HG03097 (cell line): Measurements from ENCODE around the gene LHCGR.
A peak's percentile ranks its signal among the peaks of the same experiment; 100 is the strongest.
"Not testable (repeated sequence)": the region's sequence is repeated elsewhere in the genome, so short reads cannot be mapped to it uniquely, and the experiment has no call there.

Experiments used
- ATAC-seq: cut with Tn5 transposase; IDR thresholded peaks from one replicate; pipeline ENCODE4 v1.9.1; 2021; ENCODE audit not compliant: unreplicated experiment, low FRiP score

LHCGR gene

DNA sequence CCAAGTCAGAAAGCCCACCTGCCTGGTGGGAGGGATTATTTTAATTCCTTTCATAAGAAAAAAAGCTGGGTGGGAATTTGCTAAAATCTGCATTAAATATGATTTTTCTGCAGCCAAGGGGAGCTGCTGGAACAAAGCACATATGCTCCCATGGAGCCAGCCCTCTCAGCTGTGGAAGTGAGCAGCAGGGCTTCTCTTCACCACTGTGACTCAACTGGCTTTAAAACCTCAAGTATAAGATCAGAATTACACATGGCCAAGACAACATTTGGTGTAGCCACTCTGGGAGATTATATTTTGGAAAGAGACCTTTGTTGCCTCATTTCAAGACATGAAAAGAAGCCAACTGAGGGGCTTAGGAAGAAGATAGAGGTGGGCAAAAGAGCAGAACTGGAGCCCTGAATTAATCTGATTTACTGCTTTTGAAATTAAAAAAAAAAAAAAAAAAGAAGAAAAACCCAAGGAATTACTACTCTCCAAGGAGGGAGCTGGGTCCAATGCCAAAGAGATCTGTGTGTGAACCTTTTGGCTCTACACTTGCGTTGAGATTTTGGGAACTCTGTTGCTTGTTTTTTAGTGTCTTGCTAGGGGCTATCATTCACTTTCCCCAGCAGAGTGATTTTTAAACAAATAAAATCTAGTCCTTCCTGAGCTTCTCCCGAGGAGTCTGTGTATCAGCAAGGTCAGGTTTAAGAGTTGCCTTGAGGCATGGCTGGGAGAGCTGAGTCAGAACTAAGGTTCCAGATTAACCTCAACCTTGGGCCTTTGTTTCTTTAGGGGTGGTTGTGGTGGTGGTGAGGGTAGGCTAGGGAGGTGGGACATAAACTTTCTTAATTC lies 6.0 kb downstream of the LHCGR start:
- peak; percentile 25 for ATAC-seq

DNA sequence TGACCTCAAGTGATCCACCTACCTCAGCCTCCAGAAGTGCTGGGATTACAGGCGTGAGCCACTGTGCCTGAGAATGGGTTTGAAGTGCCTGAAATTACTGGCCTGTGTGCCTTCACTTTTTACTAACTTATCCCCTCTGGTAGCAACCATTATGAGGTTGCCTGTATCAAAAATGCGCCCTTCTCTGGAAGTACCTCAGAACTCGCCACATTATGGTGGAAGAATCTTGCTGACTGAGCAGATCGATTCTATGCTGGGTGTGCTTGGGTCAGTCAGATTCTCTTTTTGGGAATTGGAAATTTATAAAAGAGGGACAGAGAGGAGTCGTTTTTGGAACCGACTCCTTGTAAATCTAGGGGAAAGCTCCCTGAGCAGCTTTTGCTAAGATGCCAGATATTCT lies 8.2 kb downstream of the LHCGR start:
- no peak for ATAC-seq

DNA sequence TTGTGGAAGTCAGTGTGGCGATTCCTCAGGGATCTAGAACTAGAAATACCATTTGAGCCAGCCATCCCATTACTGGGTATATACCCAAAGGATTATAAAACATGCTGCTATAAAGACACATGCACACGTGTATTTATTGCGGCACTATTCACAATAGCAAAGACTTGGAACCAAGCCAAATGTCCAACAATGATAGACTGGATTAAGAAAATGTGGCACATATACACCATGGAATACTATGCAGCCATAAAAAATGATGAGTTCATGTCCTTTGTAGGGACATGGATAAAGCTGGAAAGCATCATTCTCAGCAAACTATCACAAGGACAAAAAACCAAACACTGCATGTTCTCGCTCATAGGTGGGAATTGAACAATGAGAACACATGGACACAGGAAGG lies 16.3 kb downstream of the LHCGR start:
- ATAC-seq: not testable (repeated sequence)

DNA sequence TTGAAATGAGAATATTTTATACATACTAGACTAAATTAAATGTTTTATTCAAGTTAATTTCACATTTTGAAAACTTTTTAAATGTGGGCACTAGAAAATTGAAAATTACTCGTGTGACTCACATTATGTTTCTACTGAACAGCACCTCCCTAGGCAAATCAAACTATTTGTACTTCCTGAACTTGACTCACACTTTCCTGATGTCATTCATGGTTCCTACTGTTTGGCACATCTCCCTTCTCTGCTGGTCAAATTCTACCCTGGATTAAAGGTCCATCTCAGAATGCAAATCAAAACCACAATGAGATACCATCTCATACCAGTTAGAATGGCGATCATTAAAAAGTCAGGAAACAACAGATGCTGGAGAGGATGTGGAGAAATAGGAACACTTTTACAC lies 16.7 kb downstream of the LHCGR start:
- ATAC-seq: no peak

DNA sequence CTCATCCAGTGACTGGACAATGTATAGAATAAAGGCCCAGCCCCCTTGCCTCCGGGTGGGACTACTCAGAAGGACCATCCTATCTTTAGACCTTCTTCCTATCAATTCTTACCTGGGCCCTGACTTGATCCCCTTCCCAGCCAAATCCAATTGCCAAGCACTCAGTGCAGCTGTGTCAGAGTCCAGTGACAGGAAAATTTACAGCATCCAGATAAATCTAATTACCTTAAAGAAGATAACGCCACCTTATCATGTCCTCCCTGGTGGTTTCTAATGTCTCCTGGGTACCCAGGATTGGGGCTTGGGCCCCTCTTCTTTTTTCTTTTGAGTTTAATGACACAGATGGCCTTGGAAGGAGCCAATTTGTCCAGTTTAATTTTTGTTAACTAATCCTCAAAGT lies 19.3 kb downstream of the LHCGR start:
- no peak for ATAC-seq

DNA sequence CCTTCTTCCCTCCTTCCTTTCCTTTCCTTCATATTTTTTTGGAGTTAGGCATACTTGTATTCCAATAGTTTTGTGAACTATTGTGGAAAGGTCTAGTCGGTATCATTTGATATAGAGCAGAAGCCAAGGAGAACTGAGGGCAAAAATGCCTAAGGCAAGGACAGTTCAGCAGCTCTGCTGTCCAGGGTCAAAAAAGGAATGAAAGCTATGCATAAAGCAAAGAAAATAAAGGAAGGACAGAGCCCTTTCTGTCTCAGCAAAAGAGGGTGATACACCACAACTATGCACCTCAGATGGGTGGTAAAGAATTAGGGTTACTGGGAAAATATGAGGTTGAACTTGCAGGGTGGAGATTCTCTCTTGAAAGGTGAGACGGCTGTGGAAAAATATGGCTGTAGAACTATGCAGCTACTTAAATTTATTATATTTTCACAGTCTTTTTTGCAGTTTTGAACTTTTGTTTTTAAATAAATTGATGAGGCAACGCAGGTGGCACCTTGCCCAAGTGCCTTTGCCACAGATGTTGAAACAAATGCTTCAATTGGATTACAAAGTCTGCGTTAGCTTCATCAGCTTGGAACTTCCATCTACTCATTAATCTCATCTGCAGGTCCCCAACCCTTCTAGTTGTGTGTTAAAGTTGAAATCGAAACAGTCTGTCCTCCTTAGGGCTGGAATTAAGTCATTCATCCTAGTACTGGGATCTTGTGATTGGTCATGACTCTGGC lies 20.8 kb downstream of the LHCGR start:
- ATAC-seq: no peak

DNA sequence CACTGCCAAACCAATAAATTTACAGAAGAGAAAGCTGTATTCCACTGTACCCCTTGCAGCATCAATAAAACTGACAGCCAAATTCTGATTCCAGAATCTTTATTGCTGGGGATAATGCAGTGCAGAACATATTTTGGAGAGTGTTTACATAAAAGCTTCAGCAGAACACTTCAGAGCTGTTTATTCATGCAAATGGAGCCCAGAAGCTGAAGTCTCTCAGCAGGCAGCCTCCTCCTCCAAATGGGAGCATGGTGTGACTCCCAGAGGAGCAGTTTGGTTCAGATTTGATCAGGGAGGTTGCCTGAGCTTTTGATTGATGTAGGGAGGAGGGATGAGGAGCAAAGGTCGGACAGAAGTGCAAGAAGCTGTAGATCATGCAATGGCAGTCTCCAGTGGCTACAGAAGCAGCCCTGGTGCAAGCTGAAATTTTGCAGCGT lies 22.4 kb downstream of the LHCGR start:
- no peak for ATAC-seq

DNA sequence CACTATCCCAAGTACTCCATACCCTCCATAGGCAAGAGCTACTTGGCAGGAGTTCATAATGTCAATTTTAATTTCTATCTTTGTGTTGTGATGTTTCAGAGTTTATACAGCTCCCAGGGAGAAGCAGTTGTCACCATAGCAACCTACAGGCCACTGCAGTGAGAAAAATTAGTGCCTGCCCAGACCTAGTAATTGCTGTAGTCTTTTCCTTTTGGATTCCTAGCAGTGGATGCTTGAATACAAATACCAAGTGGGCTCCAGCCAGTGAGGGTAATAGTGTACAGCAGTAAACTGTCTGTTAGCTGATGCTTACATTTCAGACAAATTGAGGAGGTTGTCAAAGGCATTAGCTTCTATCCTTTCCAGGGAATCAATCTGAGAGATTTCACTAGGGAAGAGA lies 26.7 kb downstream of the LHCGR start:
- no peak for ATAC-seq

DNA sequence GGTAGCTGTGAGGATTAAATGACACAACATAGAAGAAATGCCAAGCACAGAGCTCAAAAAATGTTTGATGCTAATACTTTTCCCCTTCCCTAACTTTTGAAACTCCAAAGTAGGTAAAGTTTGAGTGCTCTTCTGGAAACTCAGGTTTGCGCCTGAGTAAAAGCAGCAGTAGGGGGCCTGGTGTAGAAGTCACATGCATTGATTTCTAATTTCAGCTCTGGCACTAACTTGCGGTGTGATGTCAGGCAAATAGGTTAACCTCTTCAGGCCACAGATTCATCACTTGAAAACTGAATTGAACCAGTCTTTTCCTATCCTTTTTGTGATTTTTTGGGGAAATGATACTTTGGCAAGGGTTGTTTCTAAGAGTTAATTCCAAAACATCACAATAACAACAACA lies 27.2 kb downstream of the LHCGR start:
- ATAC-seq: no peak

DNA sequence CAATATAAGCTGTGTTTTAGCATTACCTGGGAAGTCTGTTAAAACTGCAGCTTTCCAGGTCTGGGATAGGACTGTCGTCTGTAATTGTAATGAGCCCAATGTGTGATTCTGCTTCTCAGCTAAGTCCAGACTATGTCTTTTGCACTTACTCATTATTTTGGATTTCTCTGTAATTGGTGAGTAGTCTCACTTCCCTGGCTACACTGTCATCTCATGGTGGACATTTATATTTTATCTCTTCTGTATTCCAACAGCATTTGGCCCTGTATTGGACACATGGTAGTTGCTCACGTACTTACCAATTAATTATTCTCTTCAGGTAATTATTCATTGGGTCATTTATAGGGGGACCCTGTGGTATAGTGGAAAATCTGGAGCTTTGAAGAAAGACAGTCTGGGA lies 28.0 kb downstream of the LHCGR start:
- ATAC-seq: no peak

DNA sequence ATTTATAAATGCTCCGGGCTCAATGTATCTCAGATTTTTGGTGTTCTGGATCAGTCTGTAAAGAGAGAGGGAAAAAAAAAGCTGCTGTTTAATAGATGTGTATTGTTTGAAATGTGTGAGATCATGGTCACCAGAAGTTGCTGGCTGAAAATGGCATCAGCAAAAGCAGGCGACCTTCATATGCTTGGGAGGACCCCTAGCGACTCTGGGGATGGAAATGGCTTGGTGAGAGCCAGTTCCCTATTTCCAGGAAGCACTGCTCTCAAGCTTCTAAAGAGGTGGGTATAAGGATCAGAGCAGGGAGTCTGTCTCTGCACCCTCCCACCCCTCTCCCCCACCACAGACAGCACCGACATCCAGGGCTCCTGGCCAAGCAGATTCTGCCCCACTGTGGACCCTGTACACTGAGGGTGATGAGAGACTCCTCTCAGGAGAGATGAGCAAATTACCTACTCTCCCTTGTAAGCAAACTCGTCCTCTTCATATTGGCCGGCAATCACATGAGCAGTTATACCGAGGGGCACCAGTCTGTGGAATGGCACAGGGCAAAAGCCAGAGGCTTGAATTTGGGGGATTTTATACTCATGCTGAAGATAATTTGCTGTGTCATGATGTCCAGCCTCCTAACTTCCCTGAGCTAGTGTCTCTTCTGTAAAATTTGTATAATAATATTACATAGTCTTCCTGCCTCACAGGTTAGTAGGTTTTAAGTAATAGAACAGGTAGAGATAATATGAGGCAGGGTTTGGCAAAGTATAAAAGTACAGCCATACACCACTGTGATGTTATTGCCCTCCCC lies 29.6 kb downstream of the LHCGR start:
- no peak for ATAC-seq

DNA sequence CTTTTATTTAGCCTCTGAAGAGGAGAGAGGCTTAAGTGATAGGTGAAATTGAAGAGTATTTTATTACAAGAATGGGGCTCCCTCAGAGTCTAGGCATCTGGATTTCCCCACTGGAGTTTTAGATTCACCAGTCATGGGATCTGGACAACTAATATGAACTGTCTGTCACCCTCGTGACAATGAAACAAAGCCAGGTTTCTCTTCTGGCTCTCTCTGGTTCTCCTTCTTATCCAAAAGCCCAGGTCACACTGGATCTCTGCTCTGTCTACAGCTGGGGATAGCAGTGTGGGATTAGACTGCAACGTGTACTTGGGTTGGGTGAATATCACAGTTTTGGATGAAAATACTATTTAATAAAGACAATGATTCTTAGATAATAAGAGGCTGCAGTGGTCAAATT lies 31.2 kb downstream of the LHCGR start:
- no peak for ATAC-seq

DNA sequence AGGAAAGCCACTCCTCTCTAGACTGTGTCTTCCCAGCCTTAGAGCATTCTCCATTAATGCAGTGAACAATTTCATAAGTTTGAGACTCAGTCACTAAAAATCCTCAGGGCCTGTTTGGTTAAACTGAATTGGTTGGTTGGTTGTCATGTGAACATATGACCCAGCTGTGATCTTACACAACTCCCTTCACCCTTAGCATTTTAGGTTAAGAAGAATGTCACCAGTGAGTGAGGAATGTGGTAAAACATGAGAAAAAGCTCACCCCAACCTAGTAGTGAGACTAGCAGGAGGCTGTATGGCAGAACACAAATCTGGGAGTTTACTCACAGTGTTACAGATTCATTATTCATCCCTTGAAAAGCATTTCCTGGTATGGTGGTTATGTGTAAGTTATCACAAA lies 32.4 kb downstream of the LHCGR start:
- ATAC-seq: no peak

DNA sequence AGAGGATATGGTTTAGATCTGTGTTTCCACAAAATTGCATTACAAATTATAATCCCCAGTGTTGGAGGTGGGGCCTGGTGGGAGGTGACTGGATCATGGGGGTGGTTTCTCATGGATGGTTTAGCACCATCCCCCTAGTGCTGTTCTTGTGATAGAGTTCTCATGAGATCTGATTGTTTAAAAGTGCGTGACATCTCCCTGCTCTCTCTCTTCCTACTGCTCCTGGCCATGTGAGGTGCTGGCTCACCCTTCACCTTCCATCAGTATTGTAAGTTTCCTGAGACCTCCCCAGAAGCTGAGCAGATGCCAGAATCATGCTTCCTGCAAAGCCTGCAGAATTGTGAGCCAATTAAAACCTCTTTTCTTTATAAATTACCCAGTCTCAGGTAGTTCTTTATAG lies 33.1 kb downstream of the LHCGR start:
- ATAC-seq: no peak

DNA sequence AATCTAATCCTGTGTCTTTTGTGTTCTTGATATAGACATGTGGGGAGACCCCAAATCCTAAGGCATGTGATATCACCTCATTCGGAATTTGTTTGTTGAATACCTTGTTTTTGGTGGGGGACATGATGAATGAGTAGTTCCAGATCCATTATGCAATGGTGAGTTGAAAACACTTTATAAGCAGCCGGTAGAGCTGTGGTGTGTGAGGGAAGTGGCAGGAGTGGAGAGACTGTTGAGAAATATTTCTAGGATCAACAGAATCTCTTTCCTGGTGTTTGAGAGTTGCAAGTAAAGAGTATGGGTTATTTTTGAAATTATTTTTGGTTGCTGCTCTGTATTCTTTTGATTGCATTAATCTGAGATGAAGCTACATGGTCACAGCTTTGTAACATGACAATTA lies 34.4 kb downstream of the LHCGR start:
- no peak for ATAC-seq

DNA sequence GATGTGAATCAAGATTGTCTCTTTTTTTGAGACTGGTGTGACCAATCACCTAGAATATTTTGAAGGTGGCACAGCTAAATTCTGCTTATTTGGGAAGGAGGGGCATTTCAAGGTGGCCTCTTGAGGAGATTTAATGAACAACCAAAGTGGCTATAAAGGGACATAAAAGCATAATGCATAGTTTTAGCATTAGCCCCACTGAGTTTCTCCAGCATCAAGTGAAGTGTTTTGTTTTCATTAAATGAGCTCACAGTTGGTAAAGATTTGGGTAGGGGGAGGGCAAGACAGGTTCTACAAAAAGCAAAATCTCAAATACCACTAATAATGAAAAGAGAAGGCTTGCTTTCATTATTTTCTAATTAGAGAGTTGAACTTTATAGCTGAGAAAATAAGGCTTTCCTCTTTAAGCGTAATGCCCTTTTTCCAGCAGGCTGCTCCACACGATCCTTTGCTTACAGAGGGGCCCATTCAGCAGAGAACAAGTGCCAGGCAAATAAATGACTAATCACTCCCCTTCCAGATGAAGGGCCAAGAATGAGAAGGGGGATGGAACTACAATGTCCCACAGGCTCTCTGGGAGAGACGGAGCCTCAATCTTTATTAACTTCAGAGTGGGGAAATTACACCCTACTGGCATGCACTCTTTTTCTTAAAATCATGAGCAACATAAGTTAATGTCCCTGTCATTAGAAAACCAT lies 35.9 kb downstream of the LHCGR start:
- ATAC-seq: no peak

DNA sequence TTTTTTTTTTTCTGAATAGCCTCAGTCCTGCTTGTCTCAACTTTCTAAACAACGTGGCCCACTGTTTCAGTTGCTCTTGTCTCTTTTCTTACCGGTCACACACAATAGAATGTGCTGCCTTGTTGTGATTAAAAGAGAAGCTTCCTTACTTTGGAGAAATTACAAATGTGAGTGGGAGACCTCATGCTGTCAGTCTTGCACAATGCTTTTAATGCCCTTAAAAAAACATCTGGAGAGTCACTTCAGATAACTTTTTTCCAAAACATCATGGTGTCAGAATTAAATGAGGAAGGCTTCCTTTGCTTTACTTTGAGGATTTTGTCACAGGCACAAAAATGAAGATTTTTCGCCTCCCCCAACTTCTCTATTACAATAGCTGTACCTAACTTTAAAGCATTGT lies 37.7 kb downstream of the LHCGR start:
- ATAC-seq: no peak

DNA sequence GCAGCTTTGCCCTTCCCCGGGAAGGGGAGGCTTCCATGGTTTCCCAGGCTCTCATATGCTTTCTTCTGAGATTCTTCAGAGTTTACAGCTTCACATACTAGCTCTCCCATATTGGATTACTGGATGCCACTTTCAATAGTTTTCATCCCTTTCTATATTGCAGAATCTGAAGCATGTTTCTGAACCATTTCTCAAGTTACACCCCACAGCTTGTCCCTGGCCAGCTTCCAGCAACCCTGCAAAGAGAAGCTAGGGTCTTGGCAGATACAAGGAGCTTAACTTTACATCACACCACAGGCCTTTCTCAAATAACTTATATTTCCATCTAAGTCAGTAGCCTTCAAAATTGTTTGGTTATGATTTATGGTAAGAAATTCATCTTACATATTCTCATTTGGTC lies 39.6 kb downstream of the LHCGR start:
- ATAC-seq: no peak

DNA sequence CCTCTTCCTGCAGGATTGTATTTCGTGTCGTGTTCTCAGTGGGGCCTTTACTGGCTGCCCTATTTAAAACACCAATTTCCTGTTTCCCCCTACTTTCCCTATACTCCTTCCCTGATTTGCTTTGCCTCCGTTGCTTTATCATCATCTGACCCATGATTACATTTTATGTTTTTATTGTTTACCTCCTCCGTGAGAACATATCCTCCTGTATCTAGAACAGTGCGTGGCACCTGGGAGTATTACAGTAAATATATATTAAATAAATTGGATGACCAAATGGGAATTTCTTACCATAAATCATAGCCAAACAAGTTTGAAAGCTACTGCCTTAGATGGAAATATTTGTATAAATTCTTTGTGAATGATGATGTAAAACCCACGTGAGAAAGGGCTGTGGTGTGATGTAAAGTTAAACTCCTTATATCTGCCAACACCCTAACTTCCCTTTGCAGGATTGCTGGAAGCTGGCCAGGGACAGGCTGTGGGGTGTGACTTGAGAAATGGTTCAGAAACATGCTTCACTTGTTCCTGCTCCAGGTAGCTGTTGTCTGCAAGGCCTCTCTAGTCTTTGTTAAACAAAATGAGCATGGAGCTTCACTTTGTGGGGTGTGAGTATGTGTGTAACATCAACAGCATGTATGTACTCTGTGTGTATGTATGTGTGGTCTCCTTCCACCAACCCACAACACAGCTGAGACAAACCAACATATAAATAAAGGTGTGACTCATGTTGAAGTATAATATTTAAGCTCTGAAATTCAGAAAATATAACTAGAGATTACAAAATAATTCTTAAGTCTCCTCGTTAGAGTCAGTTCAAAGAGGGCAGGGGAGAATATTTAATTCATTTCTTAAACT lies 40.3 kb downstream of the LHCGR start:
- ATAC-seq: no peak

DNA sequence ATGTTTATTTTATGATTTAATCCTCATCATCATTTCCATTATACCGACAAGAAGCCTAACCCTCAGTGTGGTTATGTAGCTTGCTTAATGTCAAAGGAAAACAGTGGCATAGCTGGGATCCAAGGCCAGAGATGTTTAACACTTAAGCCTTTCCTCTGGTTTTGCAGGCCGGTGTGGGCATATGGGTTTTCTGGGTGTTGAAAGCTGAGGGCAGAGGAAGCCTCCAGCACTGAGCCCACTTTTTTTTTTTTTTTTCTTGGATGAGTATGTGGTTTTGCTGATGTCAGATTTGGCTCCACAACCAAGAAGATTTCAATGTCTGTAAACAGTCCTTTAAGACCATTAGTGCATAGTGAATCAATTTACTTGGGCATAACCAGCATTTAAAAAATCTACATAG lies 41.3 kb downstream of the LHCGR start:
- no peak for ATAC-seq
